ENCODE data around the gene RSPO3.

DNA sequence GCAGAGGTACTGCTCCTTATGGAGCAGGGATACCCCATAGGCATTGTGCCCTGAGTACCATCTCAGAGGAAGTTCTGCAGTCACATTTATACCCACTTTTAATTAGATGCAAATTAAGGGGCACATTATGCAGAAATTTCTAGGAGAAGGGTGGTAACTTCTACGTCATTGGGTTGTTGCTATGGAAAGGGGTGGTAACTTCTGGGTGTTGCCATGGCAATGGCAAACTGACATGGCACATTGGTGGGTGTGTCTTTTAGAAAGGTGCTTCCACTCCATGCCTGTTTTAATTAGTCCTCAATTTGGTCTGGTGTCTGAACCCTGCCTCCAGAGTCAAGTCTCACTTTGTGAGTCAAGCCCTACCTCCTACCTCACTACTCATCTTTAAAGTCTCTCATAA, 42.0 kb downstream of the RSPO3 start:
- no peak for TF ChIP-seq PATZ1 (CRISPR knock-in tag; IDR thresholded peaks at IDR 0.05; ENCODE audit: borderline replicate concordance)
- TF ChIP-seq CREB5 (CRISPR knock-in tag; IDR thresholded peaks at IDR 0.05; ENCODE audit: low read depth) = no peak
- TF ChIP-seq ZFP30 (CRISPR knock-in tag; IDR thresholded peaks at IDR 0.05) = no peak
- no peak for TF ChIP-seq RARB (CRISPR knock-in tag; IDR thresholded peaks at IDR 0.05)
- no peak for TF ChIP-seq ZC3H10 (CRISPR knock-in tag; IDR thresholded peaks at IDR 0.05)
- no peak for TF ChIP-seq PPARA (CRISPR knock-in tag; IDR thresholded peaks at IDR 0.05; ENCODE audit: borderline replicate concordance)
- TF ChIP-seq, protein P1, sequence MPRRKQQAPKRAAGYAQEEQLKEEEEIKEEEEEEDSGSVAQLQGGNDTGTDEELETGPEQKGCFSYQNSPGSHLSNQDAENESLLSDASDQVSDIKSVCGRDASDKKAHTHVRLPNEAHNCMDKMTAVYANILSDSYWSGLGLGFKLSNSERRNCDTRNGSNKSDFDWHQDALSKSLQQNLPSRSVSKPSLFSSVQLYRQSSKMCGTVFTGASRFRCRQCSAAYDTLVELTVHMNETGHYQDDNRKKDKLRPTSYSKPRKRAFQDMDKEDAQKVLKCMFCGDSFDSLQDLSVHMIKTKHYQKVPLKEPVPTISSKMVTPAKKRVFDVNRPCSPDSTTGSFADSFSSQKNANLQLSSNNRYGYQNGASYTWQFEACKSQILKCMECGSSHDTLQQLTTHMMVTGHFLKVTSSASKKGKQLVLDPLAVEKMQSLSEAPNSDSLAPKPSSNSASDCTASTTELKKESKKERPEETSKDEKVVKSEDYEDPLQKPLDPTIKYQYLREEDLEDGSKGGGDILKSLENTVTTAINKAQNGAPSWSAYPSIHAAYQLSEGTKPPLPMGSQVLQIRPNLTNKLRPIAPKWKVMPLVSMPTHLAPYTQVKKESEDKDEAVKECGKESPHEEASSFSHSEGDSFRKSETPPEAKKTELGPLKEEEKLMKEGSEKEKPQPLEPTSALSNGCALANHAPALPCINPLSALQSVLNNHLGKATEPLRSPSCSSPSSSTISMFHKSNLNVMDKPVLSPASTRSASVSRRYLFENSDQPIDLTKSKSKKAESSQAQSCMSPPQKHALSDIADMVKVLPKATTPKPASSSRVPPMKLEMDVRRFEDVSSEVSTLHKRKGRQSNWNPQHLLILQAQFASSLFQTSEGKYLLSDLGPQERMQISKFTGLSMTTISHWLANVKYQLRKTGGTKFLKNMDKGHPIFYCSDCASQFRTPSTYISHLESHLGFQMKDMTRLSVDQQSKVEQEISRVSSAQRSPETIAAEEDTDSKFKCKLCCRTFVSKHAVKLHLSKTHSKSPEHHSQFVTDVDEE (CRISPR knock-in tag; IDR thresholded peaks at IDR 0.05) = no peak
- TF ChIP-seq, protein P2, sequence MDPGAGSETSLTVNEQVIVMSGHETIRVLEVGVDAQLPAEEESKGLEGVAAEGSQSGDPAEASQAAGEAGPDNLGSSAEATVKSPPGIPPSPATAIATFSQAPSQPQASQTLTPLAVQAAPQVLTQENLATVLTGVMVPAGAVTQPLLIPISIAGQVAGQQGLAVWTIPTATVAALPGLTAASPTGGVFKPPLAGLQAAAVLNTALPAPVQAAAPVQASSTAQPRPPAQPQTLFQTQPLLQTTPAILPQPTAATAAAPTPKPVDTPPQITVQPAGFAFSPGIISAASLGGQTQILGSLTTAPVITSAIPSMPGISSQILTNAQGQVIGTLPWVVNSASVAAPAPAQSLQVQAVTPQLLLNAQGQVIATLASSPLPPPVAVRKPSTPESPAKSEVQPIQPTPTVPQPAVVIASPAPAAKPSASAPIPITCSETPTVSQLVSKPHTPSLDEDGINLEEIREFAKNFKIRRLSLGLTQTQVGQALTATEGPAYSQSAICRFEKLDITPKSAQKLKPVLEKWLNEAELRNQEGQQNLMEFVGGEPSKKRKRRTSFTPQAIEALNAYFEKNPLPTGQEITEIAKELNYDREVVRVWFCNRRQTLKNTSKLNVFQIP (CRISPR knock-in tag; IDR thresholded peaks at IDR 0.05; ENCODE audit: borderline replicate concordance, low read depth) = no peak

All from SK-N-SH treated with all-trans-retinoic acid at 6 μM for 48 hours (cell line).